ENCODE measurements around the gene MCRIP1. TPM values are rescaled to one million over a fixed set of nuclear protein-coding genes. Genes with fewer than 3 reads are reported as not detected.

MCRIP1 gene
- total and polyA plus RNA-seq, 2 donors (not counting 1 experiment from before 2014, with no cell fraction given): 69.7 to 84.0 TPM

DNA sequence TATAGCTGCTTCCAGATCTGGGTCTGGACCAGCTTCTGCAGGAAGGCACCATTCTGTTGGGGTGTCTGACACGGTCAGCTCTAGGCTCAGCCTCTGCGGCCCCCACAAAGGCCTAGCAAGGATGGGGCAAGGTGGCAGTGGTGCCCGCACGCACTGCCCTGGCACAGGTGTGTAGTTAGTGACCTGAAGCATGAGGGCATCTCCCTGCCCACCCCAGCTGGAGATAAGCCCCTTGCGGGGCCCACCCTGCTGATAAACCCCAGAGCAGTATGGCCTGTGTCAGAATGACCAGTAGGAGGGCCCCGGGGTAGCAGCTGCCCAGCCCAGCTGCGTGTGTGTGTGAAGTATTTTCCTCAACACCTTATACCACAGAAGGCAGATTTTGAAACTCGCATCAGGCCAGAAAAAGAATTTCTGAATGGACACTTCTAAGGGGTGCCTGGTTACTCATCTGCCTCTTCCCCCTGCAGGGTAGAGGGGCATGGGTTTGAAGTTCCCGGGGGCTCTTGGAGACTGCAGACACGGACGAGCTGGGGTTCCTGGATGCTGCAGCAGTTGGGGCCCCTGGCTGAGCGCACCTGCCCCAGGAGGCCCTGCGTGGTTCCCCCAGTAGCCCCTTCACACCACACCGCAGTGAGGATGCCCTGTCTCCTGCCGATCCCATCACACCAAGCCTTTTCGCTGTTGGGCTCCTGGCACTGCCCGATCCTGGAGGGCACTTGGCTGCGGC lies 33.5 kb upstream of the MCRIP1 start:
- H2AFZ ChIP-seq (ENCODE audit: insufficient read depth, low read depth, low read length, poor library complexity, severe bottlenecking): no peak overlapping the region
- peaks cover 16 to 29% of the 10 kb centered on the region in 2 donors for H3K4me1 ChIP-seq (ENCODE audit: control insufficient read depth in 2 of 2, insufficient read depth in 2 of 2, low read length in 2 of 2)
- H3K36me3 ChIP-seq (replicated peaks in 1 of 2; ENCODE audit: control extremely low read depth in 1 of 2, control insufficient read depth in 1 of 2, extremely low read depth in 1 of 2, insufficient read depth in 2 of 2, low read length in 1 of 2): peaks cover 1 to 27% of the 10 kb centered on the region in 2 experiments
- peak overlapping the region in 1 of 2 donors; percentile 19 for H3K27ac ChIP-seq (ENCODE audit: low read length in 2 of 2)
- H3K27me3 ChIP-seq (replicated peaks in 1 of 4; ENCODE audit: control extremely low read depth in 1 of 4, control insufficient read depth in 3 of 4, insufficient read depth in 4 of 4, low read length in 3 of 4): no peaks in the 10 kb centered on the region
- WGBS (ENCODE audit: insufficient coverage): 72% methylated on average over 13 of the region's 18 CpGs
- DNase-seq (peak; percentile 41), ATAC-seq (ENCODE audit: low read depth) (no peak)
- Mint-ChIP-seq H3K4me3 (no peak overlapping the region), H3K9me3 (ENCODE audit: insufficient read depth) (no peaks in the 10 kb centered on the region), H3K4me1 (peaks cover 32% of the 10 kb centered on the region), H3K27me3 (no peaks in the 10 kb centered on the region), H3K27ac (peak overlapping the region; percentile 26)
- CTCF ChIA-PET: interaction anchor here (1.2 kb wide), 1 partner anchor 155 kb away, joined by 4 read pairs; no protein-coding TSS in a partner anchor
- TF ChIP-seq, protein P1, sequence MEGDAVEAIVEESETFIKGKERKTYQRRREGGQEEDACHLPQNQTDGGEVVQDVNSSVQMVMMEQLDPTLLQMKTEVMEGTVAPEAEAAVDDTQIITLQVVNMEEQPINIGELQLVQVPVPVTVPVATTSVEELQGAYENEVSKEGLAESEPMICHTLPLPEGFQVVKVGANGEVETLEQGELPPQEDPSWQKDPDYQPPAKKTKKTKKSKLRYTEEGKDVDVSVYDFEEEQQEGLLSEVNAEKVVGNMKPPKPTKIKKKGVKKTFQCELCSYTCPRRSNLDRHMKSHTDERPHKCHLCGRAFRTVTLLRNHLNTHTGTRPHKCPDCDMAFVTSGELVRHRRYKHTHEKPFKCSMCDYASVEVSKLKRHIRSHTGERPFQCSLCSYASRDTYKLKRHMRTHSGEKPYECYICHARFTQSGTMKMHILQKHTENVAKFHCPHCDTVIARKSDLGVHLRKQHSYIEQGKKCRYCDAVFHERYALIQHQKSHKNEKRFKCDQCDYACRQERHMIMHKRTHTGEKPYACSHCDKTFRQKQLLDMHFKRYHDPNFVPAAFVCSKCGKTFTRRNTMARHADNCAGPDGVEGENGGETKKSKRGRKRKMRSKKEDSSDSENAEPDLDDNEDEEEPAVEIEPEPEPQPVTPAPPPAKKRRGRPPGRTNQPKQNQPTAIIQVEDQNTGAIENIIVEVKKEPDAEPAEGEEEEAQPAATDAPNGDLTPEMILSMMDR (IDR thresholded peaks at IDR 0.05): no peak
- TF ChIP-seq EZH2 (IDR thresholded peaks at IDR 0.05; ENCODE audit: borderline replicate concordance, insufficient read depth, low read depth, low read length, poor library complexity, severe bottlenecking): no peak
- no peaks in the 10 kb centered on the region for H3K9me3 ChIP-seq (ENCODE audit: control extremely low read depth in 1 of 3, control insufficient read depth in 2 of 3, insufficient read depth in 1 of 3, low read length in 2 of 3)
- peaks cover 66% of the 10 kb centered on the region for H4K20me1 ChIP-seq (ENCODE audit: control insufficient read depth, insufficient read depth, low read length, poor library complexity, severe bottlenecking)
- POLR2A ChIA-PET: no interaction called here
- peak overlapping the region; percentile 5 for H3K4me2 ChIP-seq (replicated peaks; ENCODE audit: low read depth, low read length, poor library complexity, severe bottlenecking)
- peaks cover 55% of the 10 kb centered on the region for H3K79me2 ChIP-seq (ENCODE audit: control insufficient read depth, insufficient read depth, low read length)
- H3K9ac ChIP-seq (ENCODE audit: low read length): no peak overlapping the region
- H3K4me3 ChIP-seq (ENCODE audit: control extremely low read depth in 1 of 5, extremely low read depth in 1 of 5, insufficient read depth in 1 of 5, low read depth in 2 of 5, low read length in 4 of 5): no peak overlapping the region
- intact Hi-C loops (cut with micrococcal nuclease): loop anchor here (10.0 kb wide), 1 partner anchor 428 kb away; no protein-coding TSS in a partner anchor

Data from B cell (primary cell).